ENCODE results near the gene ANOS1.
"Not testable (repeated sequence)": the region's sequence is repeated elsewhere in the genome, so short reads cannot be mapped to it uniquely, and the experiment has no call there.

The ANOS1 gene

DNA sequence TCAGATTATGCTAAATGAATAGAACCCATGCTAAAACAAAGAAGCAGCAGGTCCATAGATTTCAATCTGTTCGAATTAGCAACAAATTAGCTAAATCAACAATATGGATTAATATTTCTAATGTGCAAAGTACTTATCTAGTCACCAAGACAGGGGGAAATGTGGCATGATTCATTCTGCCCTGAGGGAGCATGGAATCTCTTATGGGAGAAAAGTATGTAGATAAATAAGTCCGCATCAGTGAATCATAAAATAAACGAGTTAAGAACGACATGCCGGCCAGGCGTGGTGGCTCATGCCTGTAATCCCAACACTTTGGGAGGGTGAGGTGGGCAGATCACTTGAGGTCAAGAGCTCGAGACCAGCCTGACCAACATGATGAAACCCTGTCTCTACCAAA lies 102.1 kb downstream of the ANOS1 start:
- DNase-seq (ENCODE audit: low read depth), result no peak

DNA sequence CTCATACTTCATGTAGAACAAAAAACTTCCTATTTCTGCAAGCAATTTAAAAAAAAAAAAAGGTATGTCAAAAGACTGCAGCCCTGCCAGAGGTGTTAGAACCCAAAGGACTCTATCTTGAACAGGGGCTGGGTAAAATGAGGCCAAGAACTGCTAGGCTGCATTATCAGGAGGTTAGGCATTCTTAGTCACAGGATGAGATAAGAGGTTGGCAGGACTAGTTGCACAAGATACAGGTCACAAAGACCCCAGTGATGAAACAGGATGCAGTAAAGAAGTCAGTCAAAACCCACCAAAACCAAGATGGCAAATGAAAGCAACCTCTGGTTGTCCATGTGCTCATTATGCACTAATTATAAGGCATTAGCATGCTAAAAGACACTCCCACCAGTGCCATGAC lies 104.1 kb downstream of the ANOS1 start:
- no peak for DNase-seq (ENCODE audit: low read depth)

DNA sequence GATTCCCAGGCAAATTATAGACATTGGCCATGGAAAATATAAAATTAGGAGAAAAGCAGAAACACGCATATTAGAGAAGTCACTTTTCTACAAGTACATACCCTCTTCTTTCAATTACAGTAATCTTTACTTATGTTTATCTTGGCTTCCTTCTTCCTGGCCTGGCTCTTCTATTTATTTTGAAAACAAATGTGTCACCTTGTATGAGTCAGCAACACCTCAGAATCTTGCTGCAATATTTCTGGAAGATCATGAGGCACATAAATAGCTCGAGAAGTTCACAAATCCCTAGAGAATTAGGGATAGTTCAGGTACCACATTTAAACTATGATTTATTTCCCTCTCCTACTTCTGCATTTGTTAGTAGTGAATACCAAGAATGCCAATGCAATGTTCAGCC lies 124.6 kb downstream of the ANOS1 start:
- DNase-seq (ENCODE audit: low read depth), result no peak

DNA sequence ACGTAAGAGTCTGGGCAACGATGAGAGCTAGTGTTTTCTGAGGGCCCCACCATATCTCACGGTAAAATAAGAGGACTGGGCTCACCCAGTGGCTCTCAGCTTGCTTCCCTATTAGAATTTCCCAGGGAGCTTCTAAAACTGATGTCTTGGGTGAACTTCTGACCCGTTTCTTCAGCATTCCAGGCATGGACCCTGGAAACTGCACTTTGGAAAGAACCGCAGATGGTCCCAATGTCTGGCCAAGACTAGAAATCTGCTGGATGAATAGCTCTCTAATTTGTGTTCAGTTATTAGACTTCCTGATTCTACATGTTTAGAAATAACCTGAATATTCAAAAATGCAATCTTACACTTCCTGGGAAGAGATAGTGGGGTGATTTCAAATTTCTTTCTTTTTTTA lies 127.8 kb downstream of the ANOS1 start:
- DNase-seq (ENCODE audit: low read depth), result no peak

- DNase-seq (ENCODE audit: low read depth), result no peak
Measured at GRCh38 chrX:8591501-8591900, 140.4 kb downstream of the ANOS1 start.

DNA sequence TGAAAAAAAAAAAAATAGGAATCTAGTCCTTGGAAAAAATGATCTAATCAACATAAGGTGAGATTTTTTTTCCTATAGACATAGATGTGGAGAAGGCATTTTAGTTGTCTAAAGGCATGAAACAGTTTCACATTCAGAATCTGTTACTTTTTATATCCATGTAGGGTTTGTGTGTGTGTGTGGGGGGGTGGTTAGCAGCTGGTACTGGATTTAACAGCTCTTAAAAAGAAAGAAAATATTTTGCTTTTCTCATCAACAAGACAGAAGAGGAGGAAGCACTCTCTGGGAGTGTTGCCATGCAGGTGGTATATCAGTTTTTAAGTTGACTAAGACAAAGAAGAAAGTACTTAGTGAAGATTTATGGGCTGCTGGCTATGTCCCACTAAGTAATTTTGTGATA lies 145.0 kb downstream of the ANOS1 start:
- DNase-seq (ENCODE audit: low read depth), result no peak

- no peak for DNase-seq (ENCODE audit: low read depth)
Measured at GRCh38 chrX:8579602-8580001, 152.3 kb downstream of the ANOS1 start.

GRCh38 chrX:8576821-8577220 lies 155.1 kb downstream of the ANOS1 start:
- no peak for DNase-seq (ENCODE audit: low read depth)

DNA sequence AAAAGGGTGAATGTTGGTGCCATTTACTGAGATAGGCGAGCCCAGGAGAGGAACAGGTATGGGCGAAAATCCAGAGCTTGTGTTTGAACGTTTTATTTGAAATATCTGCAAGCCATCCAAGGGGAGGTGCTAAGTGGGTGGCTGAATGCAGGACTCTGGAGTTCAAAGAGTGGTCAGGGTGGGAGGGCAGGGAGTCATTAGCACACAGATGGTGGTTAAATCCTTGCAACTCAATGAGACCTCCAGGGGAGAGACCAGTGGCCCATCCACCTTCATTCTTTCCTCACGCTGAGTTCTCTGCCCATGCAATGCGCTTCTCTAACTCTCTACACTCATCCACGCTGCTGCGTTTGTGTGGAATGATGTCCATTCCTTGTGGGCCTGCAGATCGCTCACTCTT lies 166.2 kb downstream of the ANOS1 start:
- DNase-seq (ENCODE audit: low read depth), result no peak

DNA sequence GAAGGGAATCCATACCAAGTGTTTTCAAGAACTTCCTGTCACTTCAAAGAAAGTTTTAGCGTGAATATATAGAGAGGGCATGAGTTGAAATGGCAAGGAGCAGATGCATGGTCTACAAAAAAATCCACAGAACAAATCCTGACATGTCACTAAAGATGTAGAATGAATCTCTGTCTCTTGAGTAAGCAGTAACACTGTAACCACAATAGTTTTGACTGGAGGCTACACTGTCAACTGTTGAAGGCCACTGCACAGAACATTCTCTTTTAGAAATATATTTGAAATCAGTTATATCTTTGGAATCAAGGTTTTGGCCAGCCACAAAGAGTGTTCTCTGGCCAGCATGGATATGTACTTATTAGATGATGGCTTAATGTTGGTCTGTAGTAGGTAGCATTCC lies 183.5 kb downstream of the ANOS1 start:
- DNase-seq (ENCODE audit: low read depth), result no peak

DNA sequence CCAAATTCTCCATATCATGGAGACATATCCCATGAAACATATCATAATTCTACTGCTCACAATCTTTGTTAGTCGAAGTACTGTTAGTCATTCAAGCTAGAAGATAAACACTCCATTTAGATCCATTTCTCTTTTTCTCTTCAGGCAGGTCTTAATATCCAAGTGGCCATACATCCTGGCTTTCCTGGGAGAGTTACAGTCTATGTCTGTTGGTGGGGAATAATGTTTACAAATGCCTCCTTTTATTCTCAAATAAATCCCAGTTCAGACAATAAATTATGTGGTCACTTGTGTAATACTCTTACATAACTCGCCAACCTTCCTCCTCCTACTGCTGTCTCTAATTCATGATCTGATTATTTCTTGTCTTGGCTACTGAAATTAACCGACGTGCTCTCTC lies 185.2 kb downstream of the ANOS1 start:
- DNase-seq (ENCODE audit: low read depth), result no peak

- no peak for DNase-seq (ENCODE audit: low read depth)
Measured at GRCh38 chrX:8520791-8521190, 211.1 kb downstream of the ANOS1 start.

GRCh38 chrX:8520178-8520577 lies 211.8 kb downstream of the ANOS1 start:
- no peak for DNase-seq (ENCODE audit: low read depth)

- no peak for DNase-seq (ENCODE audit: low read depth)
Measured at GRCh38 chrX:8504451-8504850, 227.5 kb downstream of the ANOS1 start.

DNA sequence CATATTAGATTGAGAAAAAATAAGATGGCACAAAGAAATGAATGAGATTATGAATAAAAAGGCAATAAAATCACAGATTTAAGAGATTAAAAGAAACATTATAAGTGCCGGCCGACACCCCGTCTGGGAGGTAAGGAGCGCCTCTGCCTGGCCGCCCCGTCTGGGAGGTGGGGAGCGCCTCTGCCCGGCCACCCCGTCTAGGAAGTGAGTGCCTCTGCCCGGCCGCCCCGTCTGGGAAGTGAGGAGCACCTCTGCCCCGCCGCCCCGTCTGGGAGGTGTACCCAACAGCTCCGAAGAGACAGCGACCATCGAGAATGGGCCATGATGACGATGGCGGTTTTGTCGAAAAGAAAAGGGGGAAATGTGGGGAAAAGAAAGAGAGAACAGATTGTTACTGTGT lies 229.8 kb downstream of the ANOS1 start:
- DNase-seq (ENCODE audit: low read depth), result not testable (repeated sequence)

DNA sequence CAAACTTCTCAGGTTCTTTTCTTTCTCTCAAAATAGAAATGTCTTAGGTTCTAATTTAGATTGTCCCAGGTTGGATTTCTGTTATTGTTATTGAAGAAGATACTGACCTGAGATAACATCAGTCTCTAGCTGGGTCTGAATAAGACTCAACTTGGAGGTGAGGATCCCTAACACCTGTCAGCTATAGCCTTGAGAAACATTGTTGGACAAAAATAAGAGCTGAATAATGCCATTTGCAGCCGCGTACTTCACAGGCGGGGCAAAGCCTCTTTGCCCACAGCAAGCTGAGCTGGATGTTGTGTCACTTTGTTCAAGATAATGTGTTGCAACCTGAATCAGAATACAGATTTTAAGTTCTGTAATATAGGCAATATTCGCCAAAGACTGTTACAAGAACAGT lies 231.7 kb downstream of the ANOS1 start:
- no peak for DNase-seq (ENCODE audit: low read depth)

GRCh38 chrX:8495036-8495435 lies 236.9 kb downstream of the ANOS1 start:
- not testable (repeated sequence) for DNase-seq (ENCODE audit: low read depth)

GRCh38 chrX:8484360-8484949 lies 247.5 kb downstream of the ANOS1 start:
- no peak for DNase-seq (ENCODE audit: low read depth)

Data from GM04503 (cell line).